Activated T-cell treated with anti-CD3 and anti-CD28 coated beads, Interleukin-2, amount 50 U/mL, for 48 hours (primary cell): ENCODE data around the gene BEX4.
A peak's percentile ranks its signal among the peaks of the same experiment; 100 is the strongest.

Experiments used
- DNase-seq, 2 experiments: peaks; one replicate each; pipeline ENCODE4 v3.0.0-alpha.2; 2020

Gene BEX4

GRCh38 chrX:103240155-103240554 lies 25.2 kb downstream of the BEX4 start:
- DNase-seq = no peak

- no peak for DNase-seq
Observed at GRCh38 chrX:103248553-103248952, 33.6 kb downstream of the BEX4 start.

GRCh38 chrX:103249805-103250204 lies 34.9 kb downstream of the BEX4 start:
- DNase-seq = no peak

- DNase-seq = no peak
Observed at GRCh38 chrX:103250977-103251376, 36.1 kb downstream of the BEX4 start.

- no peak for DNase-seq
Observed at GRCh38 chrX:103253608-103254007, 38.7 kb downstream of the BEX4 start.

GRCh38 chrX:103254171-103254824 lies 39.4 kb downstream of the BEX4 start:
- DNase-seq = peak; percentile 57 to 58

- DNase-seq = peak; percentile 65 to 71
Observed at GRCh38 chrX:103254921-103255493, 40.1 kb downstream of the BEX4 start, which contains the start of gene TCEAL8. TSS of gene TCEAL8 (minus strand) at chrX:103255155. CDS start at chrX:103253979, 1,176 bp downstream.

GRCh38 chrX:103256651-103257050 lies 41.7 kb downstream of the BEX4 start:
- DNase-seq = no peak

GRCh38 chrX:103258275-103258674 lies 43.4 kb downstream of the BEX4 start:
- no peak for DNase-seq
